ENCODE results near the gene PRPS1.

The PRPS1 gene

DNA sequence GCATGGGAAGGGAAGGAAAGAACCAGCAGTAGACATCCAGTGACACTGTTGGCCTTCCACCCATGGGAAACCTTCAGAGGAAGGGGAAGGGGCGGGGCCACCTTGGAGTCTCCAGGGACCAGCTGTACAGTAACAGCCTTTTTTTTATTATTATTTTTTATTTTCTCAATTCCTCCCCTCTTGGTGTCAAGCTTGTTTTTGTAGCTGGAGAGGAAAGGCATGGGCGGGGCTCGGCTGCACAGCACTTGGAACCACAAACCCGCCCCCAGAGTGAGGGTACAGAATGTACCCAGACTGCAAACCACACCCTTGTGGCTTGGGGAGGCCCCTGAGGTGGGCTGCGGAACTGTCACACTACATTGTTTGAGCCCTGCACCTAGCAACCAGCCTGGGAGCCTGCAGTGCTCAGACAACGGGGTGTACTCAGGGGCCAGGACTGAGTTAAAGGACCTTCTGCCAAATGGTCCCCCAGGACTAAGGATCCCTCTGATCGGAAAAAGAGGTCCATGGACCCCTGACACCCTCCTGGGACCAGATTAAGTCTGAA lies 45.7 kb downstream of the PRPS1 start (continued):
- TF ChIP-seq, protein P1, sequence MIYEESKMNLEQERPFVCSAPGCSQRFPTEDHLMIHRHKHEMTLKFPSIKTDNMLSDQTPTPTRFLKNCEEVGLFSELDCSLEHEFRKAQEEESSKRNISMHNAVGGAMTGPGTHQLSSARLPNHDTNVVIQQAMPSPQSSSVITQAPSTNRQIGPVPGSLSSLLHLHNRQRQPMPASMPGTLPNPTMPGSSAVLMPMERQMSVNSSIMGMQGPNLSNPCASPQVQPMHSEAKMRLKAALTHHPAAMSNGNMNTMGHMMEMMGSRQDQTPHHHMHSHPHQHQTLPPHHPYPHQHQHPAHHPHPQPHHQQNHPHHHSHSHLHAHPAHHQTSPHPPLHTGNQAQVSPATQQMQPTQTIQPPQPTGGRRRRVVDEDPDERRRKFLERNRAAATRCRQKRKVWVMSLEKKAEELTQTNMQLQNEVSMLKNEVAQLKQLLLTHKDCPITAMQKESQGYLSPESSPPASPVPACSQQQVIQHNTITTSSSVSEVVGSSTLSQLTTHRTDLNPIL (CRISPR knock-in tag; IDR thresholded peaks at IDR 0.05; ENCODE audit: low read depth): no peak
- TF ChIP-seq ZC3H10 (CRISPR knock-in tag; IDR thresholded peaks at IDR 0.05) (no peak), TOX (CRISPR knock-in tag; IDR thresholded peaks at IDR 0.05; ENCODE audit: borderline replicate concordance) (no peak), OSR1 (CRISPR knock-in tag; IDR thresholded peaks at IDR 0.05) (no peak), ARNTL (CRISPR knock-in tag; IDR thresholded peaks at IDR 0.05; ENCODE audit: borderline replicate concordance, low read depth) (no peak), ZFP30 (CRISPR knock-in tag; IDR thresholded peaks at IDR 0.05) (no peak), GLIS3 (CRISPR knock-in tag; IDR thresholded peaks at IDR 0.05) (no peak)
- TF ChIP-seq, protein P2, sequence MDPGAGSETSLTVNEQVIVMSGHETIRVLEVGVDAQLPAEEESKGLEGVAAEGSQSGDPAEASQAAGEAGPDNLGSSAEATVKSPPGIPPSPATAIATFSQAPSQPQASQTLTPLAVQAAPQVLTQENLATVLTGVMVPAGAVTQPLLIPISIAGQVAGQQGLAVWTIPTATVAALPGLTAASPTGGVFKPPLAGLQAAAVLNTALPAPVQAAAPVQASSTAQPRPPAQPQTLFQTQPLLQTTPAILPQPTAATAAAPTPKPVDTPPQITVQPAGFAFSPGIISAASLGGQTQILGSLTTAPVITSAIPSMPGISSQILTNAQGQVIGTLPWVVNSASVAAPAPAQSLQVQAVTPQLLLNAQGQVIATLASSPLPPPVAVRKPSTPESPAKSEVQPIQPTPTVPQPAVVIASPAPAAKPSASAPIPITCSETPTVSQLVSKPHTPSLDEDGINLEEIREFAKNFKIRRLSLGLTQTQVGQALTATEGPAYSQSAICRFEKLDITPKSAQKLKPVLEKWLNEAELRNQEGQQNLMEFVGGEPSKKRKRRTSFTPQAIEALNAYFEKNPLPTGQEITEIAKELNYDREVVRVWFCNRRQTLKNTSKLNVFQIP (CRISPR knock-in tag; IDR thresholded peaks at IDR 0.05; ENCODE audit: borderline replicate concordance, low read depth): no peak

DNA sequence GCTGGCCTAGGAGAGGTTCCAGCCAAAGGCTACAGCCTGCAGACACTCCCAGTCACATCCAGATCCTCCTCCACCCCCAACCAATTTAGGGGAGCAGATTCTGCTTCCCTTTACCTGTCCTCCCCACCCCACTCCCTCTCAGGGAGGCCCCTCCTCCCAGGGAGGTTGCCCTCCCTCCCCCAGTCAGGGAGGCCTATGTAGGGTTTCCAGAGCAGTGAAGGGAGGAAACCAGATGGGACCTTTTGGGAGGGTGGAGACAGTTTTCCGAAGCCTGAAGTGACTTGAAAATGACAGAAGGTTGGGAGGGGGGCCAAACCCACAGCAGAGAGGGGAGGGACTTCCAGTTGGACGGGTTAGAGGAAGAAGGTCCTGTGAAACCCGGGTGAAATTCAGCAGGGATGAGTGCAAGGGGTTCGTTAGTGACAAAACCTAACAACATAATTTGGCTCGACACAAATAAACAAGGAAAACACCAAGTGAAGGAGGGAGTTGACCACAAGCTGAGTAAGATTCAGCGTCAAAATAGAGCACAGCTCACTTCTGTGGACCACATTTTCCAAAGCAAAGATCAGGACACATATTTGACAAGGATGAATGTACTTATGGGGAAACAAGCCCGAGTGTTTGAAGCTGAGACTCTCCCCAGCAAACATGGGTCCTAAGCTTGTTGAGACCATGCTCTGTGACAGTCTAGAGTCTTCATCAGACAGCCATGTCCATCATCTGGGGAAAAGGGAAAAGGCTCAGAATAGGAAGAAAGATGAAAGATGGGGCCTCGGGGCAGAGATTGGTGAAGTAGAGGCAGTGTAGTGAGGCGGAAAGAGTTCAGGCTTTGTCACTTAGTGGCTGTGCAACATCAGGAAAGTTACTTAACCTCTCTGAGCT lies 46.4 kb downstream of the PRPS1 start:
- TF ChIP-seq ESRRG (CRISPR knock-in tag; IDR thresholded peaks at IDR 0.05) (no peak), CSDC2 (CRISPR knock-in tag; IDR thresholded peaks at IDR 0.05) (no peak), OSR1 (CRISPR knock-in tag; IDR thresholded peaks at IDR 0.05) (no peak), ZNF8 (CRISPR knock-in tag; IDR thresholded peaks at IDR 0.05) (no peak), GLIS3 (CRISPR knock-in tag; IDR thresholded peaks at IDR 0.05) (no peak), SNAI2 (CRISPR knock-in tag; IDR thresholded peaks at IDR 0.05) (no peak), RARB (CRISPR knock-in tag; IDR thresholded peaks at IDR 0.05) (no peak), ISL1 (CRISPR knock-in tag; IDR thresholded peaks at IDR 0.05) (no peak), ZC3H10 (CRISPR knock-in tag; IDR thresholded peaks at IDR 0.05) (no peak), TOX (CRISPR knock-in tag; IDR thresholded peaks at IDR 0.05; ENCODE audit: borderline replicate concordance) (no peak), PPARA (CRISPR knock-in tag; IDR thresholded peaks at IDR 0.05; ENCODE audit: borderline replicate concordance) (no peak)
- TF ChIP-seq, protein P1 (CRISPR knock-in tag; IDR thresholded peaks at IDR 0.05; ENCODE audit: low read depth): no peak
- TF ChIP-seq, protein P3, sequence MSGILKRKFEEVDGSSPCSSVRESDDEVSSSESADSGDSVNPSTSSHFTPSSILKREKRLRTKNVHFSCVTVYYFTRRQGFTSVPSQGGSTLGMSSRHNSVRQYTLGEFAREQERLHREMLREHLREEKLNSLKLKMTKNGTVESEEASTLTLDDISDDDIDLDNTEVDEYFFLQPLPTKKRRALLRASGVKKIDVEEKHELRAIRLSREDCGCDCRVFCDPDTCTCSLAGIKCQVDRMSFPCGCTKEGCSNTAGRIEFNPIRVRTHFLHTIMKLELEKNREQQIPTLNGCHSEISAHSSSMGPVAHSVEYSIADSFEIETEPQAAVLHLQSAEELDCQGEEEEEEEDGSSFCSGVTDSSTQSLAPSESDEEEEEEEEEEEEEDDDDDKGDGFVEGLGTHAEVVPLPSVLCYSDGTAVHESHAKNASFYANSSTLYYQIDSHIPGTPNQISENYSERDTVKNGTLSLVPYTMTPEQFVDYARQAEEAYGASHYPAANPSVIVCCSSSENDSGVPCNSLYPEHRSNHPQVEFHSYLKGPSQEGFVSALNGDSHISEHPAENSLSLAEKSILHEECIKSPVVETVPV (CRISPR knock-in tag; IDR thresholded peaks at IDR 0.05): no peak
- TF ChIP-seq, protein P2 (CRISPR knock-in tag; IDR thresholded peaks at IDR 0.05; ENCODE audit: borderline replicate concordance, low read depth): no peak
- TF ChIP-seq, protein P4, sequence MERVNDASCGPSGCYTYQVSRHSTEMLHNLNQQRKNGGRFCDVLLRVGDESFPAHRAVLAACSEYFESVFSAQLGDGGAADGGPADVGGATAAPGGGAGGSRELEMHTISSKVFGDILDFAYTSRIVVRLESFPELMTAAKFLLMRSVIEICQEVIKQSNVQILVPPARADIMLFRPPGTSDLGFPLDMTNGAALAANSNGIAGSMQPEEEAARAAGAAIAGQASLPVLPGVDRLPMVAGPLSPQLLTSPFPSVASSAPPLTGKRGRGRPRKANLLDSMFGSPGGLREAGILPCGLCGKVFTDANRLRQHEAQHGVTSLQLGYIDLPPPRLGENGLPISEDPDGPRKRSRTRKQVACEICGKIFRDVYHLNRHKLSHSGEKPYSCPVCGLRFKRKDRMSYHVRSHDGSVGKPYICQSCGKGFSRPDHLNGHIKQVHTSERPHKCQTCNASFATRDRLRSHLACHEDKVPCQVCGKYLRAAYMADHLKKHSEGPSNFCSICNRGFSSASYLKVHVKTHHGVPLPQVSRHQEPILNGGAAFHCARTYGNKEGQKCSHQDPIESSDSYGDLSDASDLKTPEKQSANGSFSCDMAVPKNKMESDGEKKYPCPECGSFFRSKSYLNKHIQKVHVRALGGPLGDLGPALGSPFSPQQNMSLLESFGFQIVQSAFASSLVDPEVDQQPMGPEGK (CRISPR knock-in tag; IDR thresholded peaks at IDR 0.05; ENCODE audit: borderline replicate concordance): no peak
- no peak for ATAC-seq

DNA sequence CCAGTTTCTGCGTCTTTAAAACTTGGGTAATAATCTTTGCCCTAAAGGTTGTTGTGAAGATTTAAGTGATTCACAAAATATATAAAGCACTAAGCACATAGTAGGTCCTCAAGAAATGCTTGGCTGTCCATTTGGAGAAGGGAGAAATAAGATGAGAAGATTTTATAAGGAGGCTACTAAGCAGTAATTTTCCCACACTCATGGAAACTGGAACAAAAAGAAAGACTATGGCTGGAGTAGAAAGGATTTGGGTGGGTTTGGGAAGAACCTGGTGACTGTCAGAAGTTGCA lies 47.0 kb downstream of the PRPS1 start:
- ATAC-seq: no peak
- no peak for TF ChIP-seq CSDC2 (CRISPR knock-in tag; IDR thresholded peaks at IDR 0.05)
- no peak for TF ChIP-seq ZNF70 (CRISPR knock-in tag; IDR thresholded peaks at IDR 0.05)
- no peak for TF ChIP-seq ARNTL (CRISPR knock-in tag; IDR thresholded peaks at IDR 0.05; ENCODE audit: borderline replicate concordance, low read depth)
- no peak for TF ChIP-seq TCF4 (CRISPR knock-in tag; IDR thresholded peaks at IDR 0.05; ENCODE audit: borderline replicate concordance)
- TF ChIP-seq RARB (CRISPR knock-in tag; IDR thresholded peaks at IDR 0.05): no peak
- TF ChIP-seq ZFP3 (CRISPR knock-in tag; IDR thresholded peaks at IDR 0.05): no peak
- TF ChIP-seq ZFP30 (CRISPR knock-in tag; IDR thresholded peaks at IDR 0.05): no peak
- TF ChIP-seq TOX (CRISPR knock-in tag; IDR thresholded peaks at IDR 0.05; ENCODE audit: borderline replicate concordance): no peak
- TF ChIP-seq, protein P4 (CRISPR knock-in tag; IDR thresholded peaks at IDR 0.05; ENCODE audit: borderline replicate concordance): no peak
- TF ChIP-seq BACH2 (CRISPR knock-in tag; IDR thresholded peaks at IDR 0.05; ENCODE audit: borderline replicate concordance): no peak
- TF ChIP-seq, protein P3 (CRISPR knock-in tag; IDR thresholded peaks at IDR 0.05): no peak
- TF ChIP-seq, protein P1 (CRISPR knock-in tag; IDR thresholded peaks at IDR 0.05; ENCODE audit: low read depth): no peak
